Sigmoid colon (tissue), 4 donors: ENCODE measurements around the gene GFER.

Experiments used
- EP300 ChIP-seq, 4 donors: sonication (generic); formaldehyde crosslinking; IDR thresholded peaks; one replicate each; pipeline ENCODE4 v1.6.1; 2017; ENCODE audit warnings: antibody characterized with exemption in 4 of 4
- POLR2A ChIP-seq, 2 donors: fragments of 450-650 bp; IDR thresholded peaks; one replicate each; pipeline ENCODE4 v1.6.1; 2016; ENCODE audit warnings: antibody characterized with exemption in 2 of 2, mild to moderate bottlenecking in 2 of 2, moderate library complexity in 2 of 2
- POLR2AphosphoS5 ChIP-seq, 4 donors: sonication (generic); formaldehyde crosslinking; IDR thresholded peaks; one replicate each; pipeline ENCODE4 v1.6.1; 2017; ENCODE audit warnings: antibody characterized with exemption in 4 of 4
- TF ChIP-seq, protein P1 (sequence below), 4 experiments: fragments of 450-650 bp in 3 of 4; fragments of 200-600 bp in 1 of 4; IDR thresholded peaks; one replicate each; pipeline ENCODE4 v1.5.1; 2016 to 2019; ENCODE audit warnings: antibody characterized with exemption in 4 of 4, mild to moderate bottlenecking in 3 of 4, moderate library complexity in 2 of 4

DNA sequence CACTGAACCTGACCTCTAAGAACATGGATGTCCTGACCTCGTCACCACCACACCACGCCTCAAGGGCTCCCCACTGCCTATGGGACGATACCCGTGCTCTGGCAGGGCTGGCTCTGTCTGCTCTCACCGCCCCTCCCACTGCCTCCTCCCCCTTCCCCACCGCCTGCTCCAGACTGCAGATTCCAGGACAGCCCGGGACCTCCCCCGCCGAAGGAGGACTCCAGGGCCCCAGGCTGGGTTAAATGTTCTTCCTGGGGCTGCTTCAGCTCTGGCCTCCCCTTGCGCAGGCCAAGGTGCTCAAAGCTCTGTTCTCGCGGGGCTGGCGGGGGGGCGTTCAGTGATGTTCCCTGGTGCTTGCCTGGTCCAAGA lies 38.7 kb downstream of the GFER start:
- TF ChIP-seq, protein P1, sequence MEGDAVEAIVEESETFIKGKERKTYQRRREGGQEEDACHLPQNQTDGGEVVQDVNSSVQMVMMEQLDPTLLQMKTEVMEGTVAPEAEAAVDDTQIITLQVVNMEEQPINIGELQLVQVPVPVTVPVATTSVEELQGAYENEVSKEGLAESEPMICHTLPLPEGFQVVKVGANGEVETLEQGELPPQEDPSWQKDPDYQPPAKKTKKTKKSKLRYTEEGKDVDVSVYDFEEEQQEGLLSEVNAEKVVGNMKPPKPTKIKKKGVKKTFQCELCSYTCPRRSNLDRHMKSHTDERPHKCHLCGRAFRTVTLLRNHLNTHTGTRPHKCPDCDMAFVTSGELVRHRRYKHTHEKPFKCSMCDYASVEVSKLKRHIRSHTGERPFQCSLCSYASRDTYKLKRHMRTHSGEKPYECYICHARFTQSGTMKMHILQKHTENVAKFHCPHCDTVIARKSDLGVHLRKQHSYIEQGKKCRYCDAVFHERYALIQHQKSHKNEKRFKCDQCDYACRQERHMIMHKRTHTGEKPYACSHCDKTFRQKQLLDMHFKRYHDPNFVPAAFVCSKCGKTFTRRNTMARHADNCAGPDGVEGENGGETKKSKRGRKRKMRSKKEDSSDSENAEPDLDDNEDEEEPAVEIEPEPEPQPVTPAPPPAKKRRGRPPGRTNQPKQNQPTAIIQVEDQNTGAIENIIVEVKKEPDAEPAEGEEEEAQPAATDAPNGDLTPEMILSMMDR (IDR thresholded peaks at IDR 0.05), result no peak
- TF ChIP-seq POLR2A (IDR thresholded peaks at IDR 0.05) (no peak), POLR2AphosphoS5 (IDR thresholded peaks at IDR 0.05) (no peak), EP300 (IDR thresholded peaks at IDR 0.05) (no peak)
